MG63 (cell line): ENCODE data around the gene CLDN18. TPM values are rescaled to one million over a fixed set of nuclear protein-coding genes. Genes with fewer than 3 reads are reported as not detected.

Experiments
- DNase-seq: peaks from one replicate; pipeline ENCODE4 v3.0.0-alpha.2; 2020
- H3K27me3 ChIP-seq: fragments of 250-450 bp; sonication (Bioruptor Pico); 2 replicates; pipeline ENCODE4 v1.5.1; 2020; ENCODE audit warnings: mild to moderate bottlenecking, moderate library complexity
- H3K36me3 ChIP-seq: fragments of 250-450 bp; sonication (Bioruptor Pico); 2 replicates; pipeline ENCODE4 v1.5.1; 2020; ENCODE audit warnings: mild to moderate bottlenecking, moderate library complexity
- H3K4me3 ChIP-seq: fragments of 250-450 bp; sonication (Bioruptor Pico); 2 replicates; pipeline ENCODE4 v1.5.1; 2020; ENCODE audit warnings: mild to moderate bottlenecking, moderate library complexity
- H3K9me3 ChIP-seq: fragments of 250-450 bp; sonication (Bioruptor Pico); 2 replicates; pipeline ENCODE4 v1.5.1; 2020; ENCODE audit warnings: mild to moderate bottlenecking, moderate library complexity
- total RNA-seq: library from RNA; depleted of rRNA; stranded (reverse); fragments of >200 nt; shearing (Covaris generic); gene quantifications from 2 replicates; pipeline ENCODE4 v1.2.3, GENCODE V29; 2014; ENCODE audit warnings: low replicate concordance; rRNA removed

CLDN18 gene
- total RNA-seq, 1 experiment from 2014 or later = not detected

DNA sequence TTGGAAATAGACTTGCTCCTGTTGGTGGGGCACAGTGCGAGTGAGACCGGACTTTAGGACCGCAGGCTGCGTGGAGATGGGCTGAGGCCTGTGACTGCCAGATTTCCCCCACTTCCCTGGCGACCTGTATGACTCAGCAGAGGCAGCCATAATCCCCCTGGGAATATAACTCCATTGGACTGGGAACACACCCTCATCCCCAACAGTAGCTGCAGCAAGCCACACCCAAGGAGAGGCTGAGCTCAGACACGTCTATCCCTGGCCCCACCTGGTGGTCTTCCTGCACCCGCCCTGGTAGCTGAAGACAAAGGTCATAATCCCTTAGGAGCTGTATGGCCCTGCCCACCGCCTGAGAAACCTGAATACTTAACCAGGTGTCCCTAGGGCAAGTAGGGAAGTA lies 62.8 kb downstream of the CLDN18 start:
- Histone ChIP-seq H3K9me3 (no peaks in the 10 kb centered on the region), H3K4me3 (no peak overlapping the region), H3K36me3 (peaks cover 77% of the 10 kb centered on the region), H3K27me3 (no peaks in the 10 kb centered on the region)
- no peak for DNase-seq

DNA sequence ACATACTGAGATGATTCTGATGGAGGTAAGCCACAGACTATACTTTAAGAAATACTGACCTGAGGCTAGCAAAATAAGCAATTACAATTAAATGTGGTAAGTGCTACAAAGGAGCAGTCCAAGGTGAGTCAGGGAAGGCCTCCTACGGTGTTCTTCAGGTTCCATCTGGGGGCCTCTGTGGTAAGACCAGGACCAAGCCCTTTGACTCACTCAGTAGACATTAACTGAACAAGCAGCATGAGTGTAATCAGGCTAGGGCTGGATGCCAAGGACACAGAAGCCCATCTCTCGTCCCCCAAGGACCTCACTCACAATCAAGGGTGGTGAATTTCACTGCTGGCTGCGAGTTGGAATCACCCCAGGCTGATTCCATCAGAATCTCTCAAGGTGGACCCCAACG lies 68.1 kb downstream of the CLDN18 start:
- H3K4me3 ChIP-seq = no peak overlapping the region
- no peaks in the 10 kb centered on the region for H3K9me3 ChIP-seq
- DNase-seq = peak; percentile 23
- peaks cover 69% of the 10 kb centered on the region for H3K36me3 ChIP-seq
- no peaks in the 10 kb centered on the region for H3K27me3 ChIP-seq

DNA sequence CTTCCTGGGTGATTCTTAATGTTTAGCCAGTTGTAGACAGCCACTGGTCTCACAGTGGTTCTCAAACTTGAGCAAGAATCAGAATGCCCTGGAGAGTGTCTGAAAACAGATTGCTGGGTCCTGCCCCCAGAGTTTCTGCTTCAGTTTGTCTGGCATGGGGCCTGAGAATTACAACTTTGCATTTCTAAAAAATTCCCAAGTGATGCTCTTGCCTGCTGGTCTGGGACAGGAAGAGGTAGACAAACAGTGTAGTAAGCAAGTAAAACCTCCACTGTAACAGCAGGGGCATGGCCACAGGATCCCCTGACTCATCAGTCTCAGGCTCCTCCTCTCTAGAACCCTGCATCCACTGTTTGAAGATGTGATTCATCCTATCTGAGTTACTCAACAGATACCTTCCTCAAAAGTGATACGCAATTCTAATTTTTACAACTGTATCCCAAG lies 69.0 kb downstream of the CLDN18 start:
- no peaks in the 10 kb centered on the region for H3K9me3 ChIP-seq
- H3K27me3 ChIP-seq = no peaks in the 10 kb centered on the region
- H3K4me3 ChIP-seq = no peak overlapping the region
- DNase-seq = peak; percentile 78
- peaks cover 71% of the 10 kb centered on the region for H3K36me3 ChIP-seq

DNA sequence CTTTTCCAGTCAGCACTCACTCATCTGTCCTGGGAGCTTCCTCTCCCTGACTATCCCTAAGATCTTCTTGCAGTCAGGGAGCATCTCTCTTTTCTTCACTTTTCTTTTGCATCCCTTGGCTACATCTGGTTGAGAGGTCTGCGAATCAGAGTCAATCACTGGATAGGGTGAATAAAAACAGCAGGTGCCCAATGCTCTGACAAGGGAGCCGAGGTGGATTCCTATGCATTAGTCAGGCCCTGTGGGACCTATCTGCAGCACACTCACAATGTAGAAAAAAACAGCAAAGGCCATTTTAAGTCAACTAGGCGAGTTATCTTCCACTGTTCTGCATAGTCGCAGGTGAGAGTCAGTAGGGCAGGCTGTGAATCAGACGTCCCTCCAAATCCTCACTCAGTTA lies 69.9 kb downstream of the CLDN18 start:
- Histone ChIP-seq H3K4me3 (no peak overlapping the region), H3K36me3 (peaks cover 73% of the 10 kb centered on the region), H3K9me3 (no peaks in the 10 kb centered on the region), H3K27me3 (no peaks in the 10 kb centered on the region)
- DNase-seq = no peak

DNA sequence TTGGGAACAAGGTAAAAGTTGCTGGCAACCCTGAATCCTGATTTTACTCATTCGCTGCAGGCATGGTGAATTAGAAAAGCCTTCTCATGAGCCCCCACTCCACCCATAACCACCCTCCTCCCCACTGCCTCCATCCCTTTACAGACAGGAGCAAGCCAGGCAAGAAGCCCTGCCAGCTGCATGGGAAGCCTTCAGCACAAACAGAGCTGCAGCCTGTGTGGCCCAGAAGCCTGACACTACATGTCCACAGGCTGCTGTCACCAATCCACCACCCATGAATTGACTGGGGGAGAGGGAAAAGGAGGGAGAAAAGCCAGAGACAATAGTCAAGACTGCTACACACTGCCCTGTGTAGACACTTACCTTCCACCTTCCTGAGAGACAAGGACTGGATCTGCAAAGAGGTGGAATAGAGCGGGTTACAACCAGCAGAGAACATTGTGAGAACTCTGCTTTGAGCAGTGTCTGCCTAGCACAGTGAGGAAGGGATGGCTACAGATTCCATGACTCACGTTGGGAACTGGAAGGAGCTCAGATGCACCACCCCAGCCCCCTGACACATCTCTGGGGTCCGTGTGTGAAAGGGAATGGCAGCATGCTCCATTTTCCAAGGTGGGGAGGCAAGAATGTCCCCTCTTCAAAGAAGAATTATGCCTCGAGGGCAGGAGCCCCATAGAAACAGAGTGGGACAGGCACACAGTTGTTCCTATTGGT lies 71.6 kb downstream of the CLDN18 start:
- Histone ChIP-seq H3K4me3 (no peak overlapping the region), H3K9me3 (no peaks in the 10 kb centered on the region), H3K27me3 (no peaks in the 10 kb centered on the region), H3K36me3 (peaks cover 75% of the 10 kb centered on the region)
- no peak for DNase-seq

DNA sequence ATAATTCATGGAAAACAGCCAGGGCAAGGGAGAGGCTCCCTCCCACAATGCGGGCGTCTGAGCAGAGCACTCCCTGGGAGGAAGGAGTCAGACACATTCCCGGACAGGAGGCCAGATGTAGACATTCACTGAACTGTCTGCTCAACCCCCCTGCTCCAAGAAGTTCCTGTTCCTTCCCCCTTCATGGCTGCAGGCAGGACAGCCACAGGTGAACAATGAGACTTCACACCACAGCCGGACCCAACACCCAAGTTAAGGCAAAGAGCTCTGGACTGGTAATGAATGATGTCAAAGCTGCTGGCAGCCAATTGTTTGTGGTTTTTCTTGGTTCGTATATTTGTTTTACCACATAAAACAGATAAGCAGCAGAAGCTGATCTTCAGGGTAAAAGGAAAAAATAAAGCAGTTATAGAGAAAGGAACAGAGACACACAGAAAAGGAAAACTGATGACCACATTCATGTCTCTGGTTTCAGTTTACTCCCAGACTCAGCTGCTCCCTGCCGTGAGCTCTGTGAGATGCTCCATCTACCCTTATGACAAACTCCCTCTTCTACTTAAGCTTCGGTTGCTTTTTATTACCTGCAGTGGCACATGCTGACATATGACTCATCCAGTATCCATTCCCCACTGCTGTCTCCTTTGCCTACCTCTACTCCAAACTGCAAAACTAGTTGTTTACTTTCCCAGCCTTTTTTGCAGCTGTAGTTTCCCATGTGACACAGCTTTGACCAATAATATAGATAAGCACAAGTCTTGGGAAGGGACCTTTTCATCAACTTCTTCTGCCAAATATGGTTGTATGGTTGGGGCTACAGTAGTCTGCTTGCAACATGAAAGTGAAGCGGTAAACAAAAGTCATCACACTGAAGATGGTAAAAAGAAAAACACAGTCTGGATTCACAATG lies 72.4 kb downstream of the CLDN18 start:
- Histone ChIP-seq H3K36me3 (peaks cover 77% of the 10 kb centered on the region), H3K4me3 (no peak overlapping the region), H3K27me3 (no peaks in the 10 kb centered on the region), H3K9me3 (no peaks in the 10 kb centered on the region)
- DNase-seq = peak; percentile 65

DNA sequence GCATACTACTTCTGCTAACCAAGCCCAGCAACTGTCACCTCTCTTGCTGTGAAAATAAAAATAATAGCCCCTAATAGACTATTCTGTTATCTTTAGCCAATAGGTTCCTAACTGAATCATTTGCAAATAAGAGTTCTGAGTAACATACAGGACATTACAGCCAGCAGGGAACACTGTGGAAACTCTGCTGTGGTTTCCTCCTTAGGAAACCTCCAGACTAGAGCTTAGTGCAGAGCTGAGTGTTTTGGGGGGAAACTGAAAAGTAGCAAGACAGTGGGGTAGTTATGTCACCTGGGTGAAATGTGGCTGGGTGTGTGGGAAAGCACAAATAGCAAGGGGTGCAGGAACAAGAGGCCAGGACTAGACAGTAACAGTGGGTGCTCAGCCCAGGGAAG lies 73.0 kb downstream of the CLDN18 start:
- H3K27me3 ChIP-seq = no peaks in the 10 kb centered on the region
- H3K36me3 ChIP-seq = peaks cover 77% of the 10 kb centered on the region
- no peak overlapping the region for H3K4me3 ChIP-seq
- H3K9me3 ChIP-seq = no peaks in the 10 kb centered on the region
- no peak for DNase-seq

Other genes starting within 250 kb of the CLDN18 start
- not detected in 2 replicates for gene SOX14, start 245.8 kb upstream of the CLDN18 start, total RNA-seq
- 14.9 and 20.1 TPM in 2 replicates for gene DZIP1L, start 105.4 kb downstream of the CLDN18 start, total RNA-seq
- gene A4GNT, start 122.2 kb downstream of the CLDN18 start, total RNA-seq = not detected in 2 replicates
- gene DBR1, start 164.8 kb downstream of the CLDN18 start, total RNA-seq = 19.2 and 29.5 TPM in 2 replicates
- gene ARMC8, start 177.1 kb downstream of the CLDN18 start, total RNA-seq = 30.2 and 38.5 TPM in 2 replicates